HCT116 (cell line): Measurements from ENCODE around the gene DIAPH3. TPM values are rescaled to one million over a fixed set of nuclear protein-coding genes. Genes with fewer than 3 reads are reported as not detected.

ENCODE experiments used
- ATAC-seq: fragments of 200-7000 bp; cut with Tn5 transposase; 2 replicates; pipeline ENCODE4 v1.9.1; 2020; ENCODE audit warnings: mild to moderate bottlenecking, moderate library complexity
- Bru-seq: library from RNA; stranded (reverse); fragments of 400-500 nt; gene quantifications from one replicate; lab custom pipeline; 2021; lab: Mats Ljungman, UMichigan
- BruChase-seq, 2 experiments: library from RNA; stranded (reverse); fragments of 400-500 nt; gene quantifications; one replicate each; lab custom pipeline; 2021; lab: Mats Ljungman, UMichigan
- BruUV-seq: library from RNA; stranded (reverse); fragments of 400-500 nt; replicated peaks from 2 replicates; lab custom pipeline; 2021; lab: Mats Ljungman, UMichigan
- CTCF ChIA-PET: fragments of 300-600 bp; sonication (Branson Sonifier 250); formaldehyde crosslinking; loops from one replicate; lab custom pipeline; 2021; ENCODE audit warnings: antibody characterized with exemption; lab: Charles Lee
- POLR2A ChIA-PET: fragments of 300-600, 350-600 bp; sonication (Branson Sonifier 250); formaldehyde crosslinking; loops from one replicate; lab custom pipeline; 2021; ENCODE audit warnings: antibody characterized with exemption; lab: Charles Lee
- RAD21 ChIA-PET, 2 experiments: fragments of 300-600 bp; sonication (Branson Sonifier 250); formaldehyde crosslinking; loops; one replicate each; lab custom pipeline; 2023; ENCODE audit warnings: low total read pairs in 2 of 2; ENCODE audit not compliant: uncharacterized antibody in 2 of 2, unreplicated experiment in 2 of 2, low non-redundant PET in 1 of 2; lab: Charles Lee
- DNase-seq: peaks from one replicate; pipeline ENCODE4 v3.0.0-alpha.2; 2010; ENCODE audit warnings: low read depth, low spot score
- H2AFZ ChIP-seq: fragments of 200-600 bp; shearing (Covaris generic), sonication (generic); 2 replicates; pipeline ENCODE4 v1.6.1; 2017; ENCODE audit warnings: low read depth, mixed run types, mixed read lengths, antibody characterized with exemption, low read length; ENCODE audit not compliant: poor library complexity, severe bottlenecking
- H3K27ac ChIP-seq: 2 replicates; pipeline ENCODE4 v1.5.1; 2012; ENCODE audit warnings: low read depth, low read length
- H3K27me3 ChIP-seq: fragments of 200-600 bp; sonication (generic); 2 replicates; pipeline ENCODE4 v1.6.1; 2016; ENCODE audit warnings: mixed run types, low read length, mixed read lengths; ENCODE audit not compliant: insufficient read depth
- H3K36me3 ChIP-seq, 2 experiments: fragments of 200-500 bp in 1 of 2; fragments of 200-600 bp in 1 of 2; sonication (Bioruptor generic) in 1 of 2; sonication (generic) in 1 of 2; 2 replicates each; pipeline versions ENCODE4 v1.5.1 to v1.6.1; 2014 to 2016; ENCODE audit warnings: low read length in 2 of 2, inconsistent platforms in 1 of 2, mixed read lengths in 1 of 2, mixed run types in 1 of 2; ENCODE audit not compliant: insufficient read depth in 2 of 2, control insufficient read depth in 1 of 2
- H3K4me1 ChIP-seq, 2 experiments: fragments of 200-600 bp in 1 of 2; sonication (generic) in 1 of 2; 2 replicates each; pipeline versions ENCODE4 v1.5.1 to v1.6.1; 2012 to 2017; ENCODE audit warnings: low read length in 2 of 2, inconsistent platforms in 1 of 2, mild to moderate bottlenecking in 1 of 2, mixed read lengths in 1 of 2, mixed run types in 1 of 2, moderate library complexity in 1 of 2; ENCODE audit not compliant: insufficient read depth in 2 of 2, control insufficient read depth in 1 of 2
- H3K4me2 ChIP-seq: fragments of 200-600 bp; sonication (generic); 2 replicates; pipeline ENCODE4 v1.6.1; 2017; ENCODE audit warnings: mixed run types, low read length, mixed read lengths
- H3K4me3 ChIP-seq, 2 experiments: fragments of 200-600 bp in 1 of 2; sonication (generic) in 1 of 2; replicated peaks in 1 of 2; 2 replicates each; pipeline ENCODE4 v1.5.1; 2011 to 2016; ENCODE audit warnings: low read length in 2 of 2, control low read depth in 1 of 2, low read depth in 1 of 2, mild to moderate bottlenecking in 1 of 2, mixed read lengths in 1 of 2, mixed run types in 1 of 2
- H3K79me2 ChIP-seq: fragments of 200-600 bp; sonication (generic); 2 replicates; pipeline ENCODE4 v1.6.1; 2017; ENCODE audit warnings: mild to moderate bottlenecking, mixed run types, low read length, moderate library complexity, mixed read lengths; ENCODE audit not compliant: insufficient read depth
- H3K9ac ChIP-seq: fragments of 200-600 bp; sonication (generic); 2 replicates; pipeline ENCODE4 v1.6.1; 2016; ENCODE audit warnings: low read length, mixed read lengths
- H3K9me2 ChIP-seq: fragments of 200-600 bp; sonication (generic), shearing (Covaris generic); 2 replicates; pipeline ENCODE4 v1.6.1; 2017; ENCODE audit warnings: mixed run types, mild to moderate bottlenecking, moderate library complexity; ENCODE audit not compliant: insufficient read depth
- H3K9me3 ChIP-seq, 2 experiments: fragments of 200-500 bp in 1 of 2; fragments of 200-600 bp in 1 of 2; sonication (Bioruptor generic) in 1 of 2; sonication (generic) in 1 of 2; 2 replicates each; pipeline ENCODE4 v1.6.1; 2014 to 2017; ENCODE audit warnings: low read length in 2 of 2, mixed read lengths in 2 of 2, inconsistent platforms in 1 of 2, low read depth in 1 of 2, mild to moderate bottlenecking in 1 of 2, mixed run types in 1 of 2, moderate library complexity in 1 of 2; ENCODE audit not compliant: control insufficient read depth in 1 of 2, insufficient read depth in 1 of 2
- H4K20me1 ChIP-seq: fragments of 200-600 bp; sonication (generic), shearing (Covaris generic); 2 replicates; pipeline ENCODE4 v1.6.1; 2017; ENCODE audit warnings: mixed run types, mild to moderate bottlenecking, moderate library complexity; ENCODE audit not compliant: insufficient read depth
- EGR1 ChIP-seq: IDR thresholded peaks from 2 replicates; pipeline ENCODE4 v1.6.1; 2012; ENCODE audit warnings: low read depth
- JUND ChIP-seq: IDR thresholded peaks from 2 replicates; pipeline ENCODE4 v1.6.1; 2012
- MAX ChIP-seq: IDR thresholded peaks from 2 replicates; pipeline ENCODE4 v1.6.1; 2012
- POLR2A ChIP-seq: IDR thresholded peaks from 2 replicates; pipeline ENCODE4 v1.7.0; 2011; ENCODE audit warnings: borderline replicate concordance; ENCODE audit not compliant: insufficient read depth, insufficient read length; ENCODE audit errors: extremely low read depth
- POLR2AphosphoS5 ChIP-seq: IDR thresholded peaks from 2 replicates; pipeline ENCODE4 v1.6.1; 2011; ENCODE audit warnings: mild to moderate bottlenecking, low read depth, low read length, moderate library complexity
- SIN3A ChIP-seq: IDR thresholded peaks from 2 replicates; pipeline ENCODE4 v1.6.1; 2012; ENCODE audit warnings: low read depth
- SP1 ChIP-seq: IDR thresholded peaks from 2 replicates; pipeline ENCODE4 v1.6.1; 2012; ENCODE audit warnings: low read depth
- SRF ChIP-seq: IDR thresholded peaks from 2 replicates; pipeline ENCODE4 v1.6.1; 2012; ENCODE audit warnings: low read depth
- TCF7L2 ChIP-seq: IDR thresholded peaks from 2 replicates; pipeline ENCODE4 v1.7.0; 2011; ENCODE audit warnings: borderline replicate concordance, inconsistent platforms; ENCODE audit not compliant: insufficient read depth, insufficient read length; ENCODE audit errors: extremely low read depth
- YY1 ChIP-seq: IDR thresholded peaks from 2 replicates; pipeline ENCODE4 v1.6.1; 2011; ENCODE audit warnings: low read length, low read depth, moderate library complexity, mild to moderate bottlenecking; ENCODE audit not compliant: insufficient replicate concordance; ENCODE audit errors: extremely low read depth
- ZBTB33 ChIP-seq: IDR thresholded peaks from 2 replicates; pipeline ENCODE4 v1.6.1; 2011; ENCODE audit warnings: mild to moderate bottlenecking, low read length, moderate library complexity; ENCODE audit not compliant: insufficient replicate concordance; ENCODE audit errors: extremely low read depth
- ZFX ChIP-seq: fragments of 450-650 bp; IDR thresholded peaks from 2 replicates; pipeline ENCODE4 v1.6.1; 2017
- ZNF274 ChIP-seq: fragments of 200-500 bp; sonication (Bioruptor generic); IDR thresholded peaks from 2 replicates; pipeline ENCODE4 v1.6.1; 2014; ENCODE audit warnings: mild to moderate bottlenecking, low read depth, low read length, inconsistent platforms
- intact Hi-C: fragments of 100-400 bp; cut with micrococcal nuclease; formaldehyde crosslinking; loops from 2 replicates; pipeline ENCODE4 v1.10.0; 2022
- long read RNA-seq: library from polyadenylated mRNA; unstranded; transcript quantifications from one replicate; pipeline ENCODE4 v2.0.0, GENCODE V29; 2021; ENCODE audit not compliant: unreplicated experiment
- polyA plus RNA-seq: library from polyadenylated mRNA; unstranded; fragments of >200 nt; gene quantifications from 2 replicates; pipeline ENCODE4 v1.2.1, GENCODE V29; 2012; ENCODE audit warnings: missing spikeins
- total RNA-seq: library from RNA; stranded (reverse); gene quantifications from one replicate; pipeline ENCODE4 v1.2.1, GENCODE V29; 2021; ENCODE audit not compliant: unreplicated experiment

DIAPH3 gene
- total RNA-seq, result 22.8 TPM
- 9.5 and 10.9 TPM in 2 replicates for polyA plus RNA-seq
- Bru-seq, nascent RNA, result percentile 77 among the genes with signal in this experiment
- BruChase-seq, experiment 1, labeled RNA remaining after a 6-hour chase, result percentile 56 among the genes with signal in this experiment
- BruChase-seq, experiment 2, labeled RNA remaining after a 2-hour chase, result percentile 54 among the genes with signal in this experiment
- long read RNA-seq, full-length matches to known transcripts, result 11 of 44 reads
- long read RNA-seq, partial matches to known transcripts, result 27 of 44 reads
- long read RNA-seq, other reads (novel, unspliced or antisense), result 6 of 44 reads

- peak within 1 kb of the TSS; percentile 88 for H3K9ac ChIP-seq
- H4K20me1 ChIP-seq, result no peaks in the 10 kb centered on the region
- POLR2A ChIA-PET, result no interaction called here
- peaks cover 11 to 16% of the 10 kb centered on the region in 2 experiments; a peak in 3 of 4 replicates for H3K4me1 ChIP-seq
- no peaks in the 10 kb centered on the region for H3K9me3 ChIP-seq
- H3K4me3 ChIP-seq, result peak within 1 kb of the TSS; percentile 85 to 99
- peak within 1 kb of the TSS; percentile 76 for H2AFZ ChIP-seq
- H3K36me3 ChIP-seq, result no peaks in the 10 kb centered on the region; a peak in 1 of 4 replicates
- ATAC-seq (peak; percentile 98), DNase-seq (peak; percentile 86)
- H3K27ac ChIP-seq, result peak within 1 kb of the TSS; percentile 84
- peak within 1 kb of the TSS; percentile 79 for H3K4me2 ChIP-seq
- CTCF ChIA-PET, result interaction anchor here (1.3 kb wide), 1 partner anchor 8 kb away, joined by 3 read pairs; no protein-coding TSS in a partner anchor
- H3K9me2 ChIP-seq, result no peaks in the 10 kb centered on the region
- peaks cover 55% of the 10 kb centered on the region for H3K79me2 ChIP-seq
- no peaks in the 10 kb centered on the region for H3K27me3 ChIP-seq
- TF ChIP-seq POLR2A, result peak; percentile 78
- TF ChIP-seq EGR1, result no peak
- no peak for TF ChIP-seq ZNF274
- TF ChIP-seq TCF7L2, result peak; percentile 34
- peak; percentile 94 for TF ChIP-seq POLR2AphosphoS5
- peak; percentile 26; the same call in 1 of the 2 replicates for TF ChIP-seq MAX
- TF ChIP-seq ZFX, result peak; percentile 33
- peak; percentile 80 for TF ChIP-seq SIN3A
- TF ChIP-seq YY1, result peak; percentile 56
- TF ChIP-seq JUND, result 0 out of 2 replicates have a peak, but pooled peaks have one; percentile 17
- TF ChIP-seq SP1, result peak; percentile 95
- peak; percentile 71 for TF ChIP-seq ZBTB33
- TF ChIP-seq SRF, result no peak
- TF ChIP-seq, all 23 proteins: peak for 10
- RAD21 ChIA-PET, result no interaction called here
- intact Hi-C loops, result loop anchor here (2.0 kb wide), 1 partner anchor 233 kb away; the partner anchor contains the start of gene TDRD3
- BruUV-seq, result TSS peak; percentile 70
Observed at GRCh38 chr13:60163478-60164233, at the start of gene DIAPH3. Gene DIAPH3, minus strand, starts transcription at chr13:60163928. Its CDS starts 162 bp downstream, at chr13:60163766.
